Gastrocnemius medialis (tissue), 4 donors: Measurements from ENCODE around the gene SLC12A6.

Source experiments
- CTCF ChIP-seq, 5 experiments: fragments of 450-650 bp in 3 of 5; fragments of 200-600 bp in 2 of 5; sonication (generic) in 2 of 5; IDR thresholded peaks in 4 of 5; conservative IDR thresholded peaks in 1 of 5; 1 replicate in 4 of 5; 2 replicates in 1 of 5; pipeline ENCODE4 v1.5.1; 2016 to 2019; ENCODE audit warnings: antibody characterized with exemption in 5 of 5, mild to moderate bottlenecking in 3 of 5, moderate library complexity in 3 of 5
- POLR2A ChIP-seq, 2 donors: fragments of 450-650 bp; IDR thresholded peaks; one replicate each; pipeline ENCODE4 v1.6.1; 2017; ENCODE audit warnings: antibody characterized with exemption in 2 of 2, mild to moderate bottlenecking in 2 of 2, moderate library complexity in 2 of 2

- TF ChIP-seq POLR2A (IDR thresholded peaks at IDR 0.05) (no peak), CTCF (IDR thresholded peaks at IDR 0.05 in 4 of 5, conservative IDR thresholded peaks at IDR 0.05 in 1 of 5) (no peak)
Observed at GRCh38 chr15:34364041-34364440, 26.5 kb upstream of the SLC12A6 start.
